ENCODE measurements around the gene FOSL2.
A peak's percentile ranks its signal among the peaks of the same experiment; 100 is the strongest.
"Not testable (repeated sequence)": the region's sequence is repeated elsewhere in the genome, so short reads cannot be mapped to it uniquely, and the experiment has no call there.

The FOSL2 gene

DNA sequence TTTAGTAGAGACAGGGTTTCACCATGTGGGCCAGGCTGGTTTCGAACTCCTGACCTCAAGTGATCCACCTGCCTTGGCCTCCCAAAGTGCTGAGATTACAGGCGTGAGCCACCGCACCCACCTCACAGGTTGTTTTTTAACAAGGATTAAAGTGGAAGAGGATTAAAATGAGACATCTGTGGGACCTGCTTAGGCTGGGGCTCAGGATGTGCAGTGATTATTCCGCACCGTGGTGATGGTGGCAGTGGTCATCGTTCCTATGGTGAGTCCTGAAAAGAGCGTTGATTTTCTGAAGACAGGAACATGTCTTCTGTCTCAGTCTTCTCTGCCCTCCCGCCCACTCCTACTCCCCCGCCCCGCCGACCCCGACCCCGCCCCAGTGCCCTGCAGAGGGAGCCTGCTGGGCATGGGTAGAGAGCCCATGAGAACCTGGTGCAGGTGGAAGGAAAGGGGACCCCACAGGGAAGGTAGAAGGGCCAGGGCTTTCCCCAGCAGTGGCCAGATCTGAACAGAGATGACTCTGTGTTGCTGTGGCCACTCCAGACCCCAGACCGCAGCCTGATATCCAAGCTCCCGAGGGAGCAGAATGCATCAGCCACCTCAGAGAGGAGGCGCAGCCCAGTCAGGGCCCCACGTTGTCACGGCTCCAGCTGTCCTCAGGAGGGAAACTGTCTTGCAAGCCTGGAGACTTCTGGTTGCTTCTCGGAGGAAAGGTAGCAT is 34.5 kb upstream of the FOSL2 start:
- DNase-seq (ENCODE audit: low read depth): no peak

- no peak for DNase-seq (ENCODE audit: low read depth)
Measured at GRCh38 chr2:28358668-28359201, 33.9 kb upstream of the FOSL2 start.

- peak; percentile 74 for DNase-seq (ENCODE audit: low read depth)
Measured at GRCh38 chr2:28359222-28360057, 33.2 kb upstream of the FOSL2 start.

GRCh38 chr2:28360058-28360717 is 32.5 kb upstream of the FOSL2 start:
- DNase-seq (ENCODE audit: low read depth): no peak

GRCh38 chr2:28360718-28361293 is 31.9 kb upstream of the FOSL2 start:
- peak; percentile 65 for DNase-seq (ENCODE audit: low read depth)

GRCh38 chr2:28361991-28362710 is 30.5 kb upstream of the FOSL2 start:
- DNase-seq (ENCODE audit: low read depth): no peak

- DNase-seq (ENCODE audit: low read depth): no peak
Measured at GRCh38 chr2:28362991-28363521, 29.6 kb upstream of the FOSL2 start.

- DNase-seq (ENCODE audit: low read depth): no peak
Measured at GRCh38 chr2:28363686-28364280, 28.9 kb upstream of the FOSL2 start.

DNA sequence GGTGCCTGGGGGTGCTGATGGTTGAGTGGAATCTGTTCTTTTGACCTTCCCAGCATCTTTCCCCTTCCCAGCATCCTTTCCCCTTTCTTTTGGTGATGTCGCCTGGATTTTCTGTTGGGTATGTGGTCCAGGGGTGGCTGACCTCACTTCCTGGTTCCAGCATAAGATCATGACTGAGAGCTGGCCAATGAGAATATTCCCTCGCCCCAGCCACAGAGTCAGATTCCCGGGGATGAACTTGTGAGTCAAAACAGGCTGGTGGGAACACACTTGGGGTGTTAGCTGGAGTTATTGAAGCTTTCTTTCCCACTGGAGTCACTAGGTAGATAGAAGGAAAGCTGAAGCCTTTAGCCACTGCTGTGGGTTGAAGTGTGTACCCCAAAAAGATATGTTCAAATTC is 28.0 kb upstream of the FOSL2 start:
- DNase-seq (ENCODE audit: low read depth): peak; percentile 39

DNA sequence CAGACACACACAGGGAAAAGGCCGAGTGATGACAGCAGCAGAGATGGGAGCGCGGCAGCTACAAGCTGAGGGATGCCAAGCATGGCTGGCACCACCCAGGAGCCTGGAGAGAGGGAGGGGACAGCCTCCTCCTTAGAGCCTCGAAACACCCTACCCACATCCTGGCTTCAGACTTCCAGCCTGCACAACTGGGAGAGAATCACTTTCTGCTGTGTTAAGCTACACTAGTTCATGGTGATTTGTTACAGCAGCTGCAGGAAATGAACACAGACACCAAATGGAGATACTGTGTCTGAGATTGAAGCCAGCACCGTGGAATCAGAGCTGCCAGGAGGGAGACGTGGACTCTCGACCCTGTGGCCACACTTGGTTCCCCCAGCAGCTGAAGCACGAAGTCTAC is 27.5 kb upstream of the FOSL2 start:
- DNase-seq (ENCODE audit: low read depth): no peak

- no peak for DNase-seq (ENCODE audit: low read depth)
Measured at GRCh38 chr2:28366149-28366495, 26.5 kb upstream of the FOSL2 start.

DNA sequence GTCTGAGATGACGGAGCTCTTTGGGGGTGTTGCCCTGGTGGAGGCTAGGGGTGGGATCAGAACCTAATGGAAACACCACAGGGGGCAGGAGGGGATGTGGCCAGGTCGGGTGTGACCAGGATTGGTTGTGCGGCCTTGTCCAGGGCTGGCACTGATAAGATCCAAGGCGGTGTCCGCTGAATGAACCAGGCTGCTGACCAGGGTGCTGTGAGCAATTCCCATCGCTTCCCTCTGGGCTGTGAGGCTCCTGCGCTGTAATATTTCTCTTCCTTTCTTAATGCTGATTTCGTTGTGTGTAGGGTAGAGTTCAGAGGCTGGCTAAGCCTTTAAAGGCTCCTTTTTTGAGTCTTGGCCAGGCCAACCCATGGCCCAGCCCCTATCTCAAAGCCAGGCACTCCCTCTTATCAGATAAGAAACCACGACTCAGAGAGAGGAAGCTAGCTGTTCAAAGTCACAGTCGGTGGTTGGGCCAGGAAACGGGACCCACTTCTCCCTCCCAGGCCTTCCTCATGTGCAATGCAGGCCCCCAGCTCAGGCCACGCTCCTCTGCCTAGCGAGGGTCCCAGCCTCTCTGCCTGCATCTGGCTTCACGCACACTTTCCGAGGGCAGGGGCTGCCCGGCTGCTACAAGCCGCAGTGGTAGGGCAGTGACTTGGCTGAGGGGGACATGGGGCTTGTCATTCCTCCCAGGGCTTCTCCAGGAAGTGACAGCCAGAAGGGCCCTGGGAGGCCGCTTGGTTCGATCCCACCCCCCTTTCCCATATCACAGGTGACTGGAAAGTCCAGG is 26.0 kb upstream of the FOSL2 start:
- peak; percentile 93 for DNase-seq (ENCODE audit: low read depth)

DNA sequence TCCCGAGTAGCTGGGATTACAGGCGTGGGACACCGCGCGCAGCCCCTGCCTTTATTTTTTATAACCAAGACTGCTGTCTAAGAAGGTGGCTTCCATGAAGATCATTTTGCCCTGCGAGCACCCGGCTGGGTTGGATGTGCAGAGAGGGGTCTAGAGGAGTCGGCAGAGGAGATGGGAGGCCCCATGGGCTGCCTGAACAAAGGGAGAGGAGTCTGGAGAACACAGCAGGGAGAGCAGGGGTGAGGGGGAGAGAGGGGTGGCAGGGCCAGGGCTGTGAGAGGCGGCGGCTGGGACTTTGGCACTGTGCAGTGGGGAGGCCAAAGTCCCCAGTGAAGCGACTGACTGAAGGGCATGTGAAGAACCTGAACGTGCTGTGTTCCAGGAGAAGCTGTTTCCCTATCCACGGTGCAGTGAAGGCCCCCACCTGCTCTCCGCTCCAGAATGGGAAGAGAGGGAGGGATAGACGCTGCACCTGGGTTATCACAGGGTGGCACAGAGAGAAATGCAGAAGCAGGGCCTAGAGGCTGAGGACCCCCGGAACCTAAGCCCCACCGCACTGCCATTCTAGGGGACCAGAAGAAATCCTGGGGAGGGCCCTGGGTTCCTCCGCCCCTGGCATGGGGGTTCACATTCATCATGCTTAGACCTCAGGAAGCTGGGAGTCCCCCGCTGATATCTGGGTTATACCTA is 24.8 kb upstream of the FOSL2 start:
- DNase-seq (ENCODE audit: low read depth): no peak

- DNase-seq (ENCODE audit: low read depth): no peak
Measured at GRCh38 chr2:28368357-28368798, 24.3 kb upstream of the FOSL2 start.

DNA sequence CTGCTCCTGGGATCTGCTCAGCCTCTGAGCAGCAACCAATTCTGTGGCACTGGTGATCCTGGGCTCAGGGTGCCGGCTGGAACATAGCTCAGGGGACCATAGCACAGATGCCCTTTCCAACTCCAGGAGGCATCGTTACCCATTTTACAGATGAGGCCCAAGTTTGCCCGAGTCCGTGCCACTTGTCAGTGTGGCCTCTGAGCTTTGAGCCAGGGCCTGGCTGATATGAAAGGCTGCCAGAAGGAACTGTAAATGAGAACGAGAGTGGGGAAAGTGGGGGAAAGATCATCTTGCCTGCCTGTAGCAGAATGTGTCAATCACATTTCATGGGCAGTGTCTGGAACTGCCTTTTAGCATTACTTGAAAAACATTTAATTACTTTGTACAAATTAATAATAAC is 23.3 kb upstream of the FOSL2 start:
- DNase-seq (ENCODE audit: low read depth): no peak

- no peak for DNase-seq (ENCODE audit: low read depth)
Measured at GRCh38 chr2:28370354-28370753, 22.3 kb upstream of the FOSL2 start.

DNA sequence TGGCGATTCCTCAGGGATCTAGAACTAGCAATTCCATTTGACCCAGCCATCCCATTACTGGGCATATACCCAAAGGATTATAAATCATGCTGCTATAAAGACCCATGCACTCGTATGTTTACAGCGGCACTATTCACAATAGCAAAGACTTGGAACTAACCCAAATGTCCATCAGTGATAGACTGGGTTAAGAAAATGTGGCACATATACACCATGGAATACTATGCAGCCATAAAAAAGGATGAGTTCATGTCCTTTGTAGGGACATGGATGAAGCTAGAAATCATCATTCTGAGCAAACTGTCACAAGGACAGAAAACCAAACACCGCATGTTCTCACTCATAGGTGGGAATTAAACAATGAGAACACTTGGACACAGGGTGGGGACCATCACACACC is 20.9 kb upstream of the FOSL2 start:
- not testable (repeated sequence) for DNase-seq (ENCODE audit: low read depth)

- DNase-seq (ENCODE audit: low read depth): no peak
Measured at GRCh38 chr2:28373854-28374253, 18.8 kb upstream of the FOSL2 start.

DNA sequence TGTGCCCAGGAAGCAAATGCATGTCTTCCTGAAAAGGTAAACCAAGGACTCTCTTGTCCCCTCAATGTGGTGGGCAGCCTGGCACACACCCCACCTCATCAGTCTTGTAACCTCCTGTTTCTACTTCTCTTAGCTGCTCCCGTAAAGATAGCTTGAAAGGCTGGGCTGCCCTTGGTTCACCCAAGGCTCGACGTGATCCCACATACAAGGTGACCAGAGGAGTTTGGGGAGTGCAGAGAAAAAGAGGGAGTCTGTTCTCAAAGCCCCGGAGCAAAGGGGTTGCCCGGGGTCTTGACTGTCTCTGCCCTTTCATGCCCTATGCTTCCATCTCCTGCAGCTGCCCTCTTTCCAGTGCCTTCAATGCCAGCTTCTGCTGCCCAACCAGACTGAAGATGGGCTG is 18.3 kb upstream of the FOSL2 start:
- DNase-seq (ENCODE audit: low read depth): no peak

- no peak for DNase-seq (ENCODE audit: low read depth)
Measured at GRCh38 chr2:28375236-28375635, 17.4 kb upstream of the FOSL2 start.

Data from amniotic epithelial cell (primary cell).